Suprapubic skin (tissue), 4 donors: ENCODE data around the gene MBD4. TPM values are rescaled to one million over a fixed set of nuclear protein-coding genes. Genes with fewer than 3 reads are reported as not detected.
A peak's percentile ranks its signal among the peaks of the same experiment; 100 is the strongest.

ENCODE experiments used
- DNase-seq, 2 donors: peaks; one replicate each; pipeline ENCODE4 v3.0.0-alpha.2; 2019; ENCODE audit warnings: low spot score in 2 of 2
- H3K27ac ChIP-seq: fragments of 200-600 bp; sonication (generic); one replicate; pipeline ENCODE4 v1.5.1; 2019
- H3K27me3 ChIP-seq: fragments of 200-600 bp; sonication (generic); one replicate; pipeline ENCODE4 v1.5.1; 2019
- H3K36me3 ChIP-seq: fragments of 200-600 bp; sonication (generic); one replicate; pipeline ENCODE4 v1.5.1; 2019
- H3K4me1 ChIP-seq: fragments of 200-600 bp; sonication (generic); one replicate; pipeline ENCODE4 v1.5.1; 2019
- H3K4me3 ChIP-seq: fragments of 200-600 bp; sonication (generic); one replicate; pipeline ENCODE4 v1.5.1; 2019; ENCODE audit warnings: mild to moderate bottlenecking
- H3K9me3 ChIP-seq: fragments of 200-600 bp; sonication (generic); one replicate; pipeline ENCODE4 v1.5.1; 2019
- CTCF ChIP-seq, 2 donors: fragments of 200-600 bp in 1 of 2; fragments of 450-650 bp in 1 of 2; sonication (generic) in 1 of 2; IDR thresholded peaks; one replicate each; pipeline ENCODE4 v1.5.1; 2016 to 2019; ENCODE audit warnings: antibody characterized with exemption in 2 of 2, mild to moderate bottlenecking in 1 of 2, moderate library complexity in 1 of 2
- EP300 ChIP-seq: sonication (generic); formaldehyde crosslinking; IDR thresholded peaks from one replicate; pipeline ENCODE4 v1.6.1; 2017; ENCODE audit warnings: antibody characterized with exemption
- POLR2A ChIP-seq, 2 donors: fragments of 450-650 bp; IDR thresholded peaks; one replicate each; pipeline ENCODE4 v1.6.1; 2017; ENCODE audit warnings: antibody characterized with exemption in 2 of 2, mild to moderate bottlenecking in 2 of 2, moderate library complexity in 2 of 2
- POLR2AphosphoS5 ChIP-seq, 3 donors: sonication (generic); formaldehyde crosslinking; IDR thresholded peaks; one replicate each; pipeline ENCODE4 v1.6.1; 2017; ENCODE audit warnings: antibody characterized with exemption in 3 of 3
- WGBS: methylation state at CpG from one replicate; pipeline ENCODE4 v1.1.5; 2018; 5-methylcytosine and 5-hydroxymethylcytosine counted together
- total RNA-seq, 4 donors: library from RNA; depleted of rRNA; stranded (reverse); fragments of >200 nt; gene quantifications; one replicate each; pipeline ENCODE4 v1.1.0, GENCODE V29; 2016

MBD4 gene
- total RNA-seq, 4 donors from 2014 or later = 14.8 to 42.5 (median 24.0) TPM

DNA sequence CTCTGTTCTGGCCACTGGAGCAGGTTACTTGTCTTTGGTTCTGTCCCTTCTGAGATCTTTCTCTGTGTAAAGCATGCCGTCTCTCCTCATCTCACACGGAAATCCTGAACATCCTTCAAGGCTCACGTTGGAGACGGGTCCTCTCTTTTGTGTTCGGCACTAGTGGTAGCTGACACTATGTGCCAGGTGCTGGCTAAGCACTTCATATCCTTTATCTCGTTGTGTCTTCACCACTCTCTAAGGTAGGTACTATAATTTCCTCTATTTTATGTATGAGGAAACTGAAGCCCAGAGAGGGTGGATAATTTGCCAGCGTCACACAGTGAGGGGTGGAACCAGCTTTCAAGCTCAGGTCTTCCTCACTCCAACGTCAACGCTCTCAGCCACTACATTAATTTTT is 1.5 kb upstream of the MBD4 start:
- no peak for TF ChIP-seq EP300
- TF ChIP-seq CTCF (IDR thresholded peaks at IDR 0.05) = no peak
- no peak for TF ChIP-seq POLR2A (IDR thresholded peaks at IDR 0.05)
- no peak for TF ChIP-seq POLR2AphosphoS5 (IDR thresholded peaks at IDR 0.05)
- Histone ChIP-seq H3K4me1 (peaks cover 53% of the 10 kb centered on the region), H3K27me3 (no peaks in the 10 kb centered on the region), H3K9me3 (no peaks in the 10 kb centered on the region), H3K36me3 (peaks cover 18% of the 10 kb centered on the region), H3K27ac (peak overlapping the region; percentile 95), H3K4me3 (peak overlapping the region; percentile 61)
- DNase-seq = no peak
- WGBS = 22% methylated on average over 9 of the region's 9 CpGs

DNA sequence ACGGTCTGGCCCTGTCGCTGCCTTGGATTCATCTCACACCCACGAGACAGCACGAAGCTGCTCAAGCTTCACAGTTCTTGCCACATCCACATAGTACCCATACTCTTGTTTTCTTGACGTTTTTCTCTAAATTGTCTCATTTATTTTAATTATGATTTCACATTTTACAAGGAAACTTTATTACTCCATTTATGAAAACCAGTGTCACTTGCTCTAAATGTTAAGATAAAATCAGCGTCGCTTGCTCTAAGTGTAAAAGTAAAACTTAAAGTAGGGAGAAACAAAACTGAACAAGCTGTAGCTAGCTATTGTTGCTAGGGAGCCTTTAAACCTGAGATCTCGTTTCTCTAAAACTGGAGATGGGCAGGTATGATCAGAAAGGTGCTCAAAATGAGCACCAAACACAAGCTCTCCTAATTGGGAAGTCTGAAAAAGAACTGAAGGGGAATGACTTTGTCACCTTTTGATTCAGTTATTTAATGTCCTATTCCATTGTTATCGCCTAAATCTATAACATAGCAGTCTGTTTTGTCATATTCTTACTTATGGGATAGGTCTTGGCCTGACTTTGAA is 956 bp upstream of the MBD4 start:
- Histone ChIP-seq H3K4me1 (peaks cover 58% of the 10 kb centered on the region), H3K4me3 (peak overlapping the region; percentile 61), H3K27me3 (no peaks in the 10 kb centered on the region), H3K36me3 (peaks cover 21% of the 10 kb centered on the region), H3K27ac (peak overlapping the region; percentile 95), H3K9me3 (no peaks in the 10 kb centered on the region)
- TF ChIP-seq POLR2A (IDR thresholded peaks at IDR 0.05) = no peak
- TF ChIP-seq EP300 = no peak
- no peak for TF ChIP-seq POLR2AphosphoS5 (IDR thresholded peaks at IDR 0.05)
- TF ChIP-seq CTCF (IDR thresholded peaks at IDR 0.05) = no peak
- DNase-seq = no peak
- 3% methylated on average over 9 of the region's 9 CpGs for WGBS

- H3K27me3 ChIP-seq = no peaks in the 10 kb centered on the region
- peak overlapping the region; percentile 95 for H3K27ac ChIP-seq
- H3K9me3 ChIP-seq = no peaks in the 10 kb centered on the region
- peak; percentile 78 to 83 for DNase-seq
- peaks cover 23% of the 10 kb centered on the region for H3K36me3 ChIP-seq
- WGBS = 0% methylated on average over 10 of the region's 17 CpGs
- peak overlapping the region; percentile 61 for H3K4me3 ChIP-seq
- peaks cover 64% of the 10 kb centered on the region for H3K4me1 ChIP-seq
- TF ChIP-seq CTCF (IDR thresholded peaks at IDR 0.05) (no peak), EP300 (no peak), POLR2A (IDR thresholded peaks at IDR 0.05) (no peak), POLR2AphosphoS5 (IDR thresholded peaks at IDR 0.05) (no peak)
Measured at GRCh38 chr3:129439226-129439816, 427 bp downstream of the MBD4 start.

DNA sequence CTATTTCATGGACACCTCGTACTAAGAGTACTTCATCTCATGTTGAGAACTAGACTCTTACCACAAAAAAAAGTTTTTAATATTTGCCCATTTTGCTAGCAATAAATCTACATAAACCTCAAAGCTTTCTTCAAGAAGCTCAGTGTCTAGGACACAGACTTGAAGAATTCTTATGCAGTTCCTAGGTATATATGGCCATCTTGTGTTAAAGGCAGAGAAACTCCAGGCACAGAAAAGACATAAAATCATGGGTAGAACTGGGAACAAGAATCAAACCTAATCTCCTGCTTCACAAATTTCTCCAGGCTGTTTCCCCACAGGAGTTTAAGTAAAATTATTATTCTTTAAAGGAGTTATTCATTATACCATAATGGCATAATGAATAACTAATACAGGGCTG is 4.4 kb downstream of the MBD4 start:
- H3K27me3 ChIP-seq = no peaks in the 10 kb centered on the region
- H3K9me3 ChIP-seq = no peaks in the 10 kb centered on the region
- TF ChIP-seq POLR2AphosphoS5 (IDR thresholded peaks at IDR 0.05) = no peak
- TF ChIP-seq POLR2A (IDR thresholded peaks at IDR 0.05) = no peak
- no peak for TF ChIP-seq EP300
- no peak for TF ChIP-seq CTCF (IDR thresholded peaks at IDR 0.05)
- 79% methylated on average over 1 of the region's 1 CpG for WGBS
- H3K4me3 ChIP-seq = no peak overlapping the region
- DNase-seq = no peak
- peaks cover 60% of the 10 kb centered on the region for H3K36me3 ChIP-seq
- H3K27ac ChIP-seq = no peak overlapping the region
- H3K4me1 ChIP-seq = peaks cover 31% of the 10 kb centered on the region

DNA sequence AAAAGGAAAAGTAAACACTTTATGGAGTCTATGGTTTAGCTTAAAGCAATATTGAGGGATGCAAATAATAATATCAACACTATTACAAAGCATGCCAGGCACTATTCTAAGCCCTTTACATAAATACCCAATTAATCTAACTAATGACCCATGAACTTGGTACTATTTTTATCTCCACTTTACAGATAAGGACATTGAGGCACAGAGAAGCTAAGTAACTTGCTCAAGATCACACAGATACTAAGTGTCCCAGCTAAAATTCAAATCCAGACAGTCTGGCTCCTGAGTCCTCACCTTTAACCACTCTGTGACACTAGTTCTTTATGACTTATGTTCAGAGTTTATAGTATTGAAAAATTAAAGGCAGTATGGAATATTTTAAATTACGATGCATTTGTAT is 5.6 kb downstream of the MBD4 start:
- DNase-seq = no peak
- peaks cover 62% of the 10 kb centered on the region for H3K36me3 ChIP-seq
- TF ChIP-seq CTCF (IDR thresholded peaks at IDR 0.05) = no peak
- no peak for TF ChIP-seq EP300
- no peak for TF ChIP-seq POLR2A (IDR thresholded peaks at IDR 0.05)
- no peak overlapping the region for H3K27ac ChIP-seq
- 96% methylated on average over 1 of the region's 1 CpG for WGBS
- no peaks in the 10 kb centered on the region for H3K9me3 ChIP-seq
- H3K27me3 ChIP-seq = no peaks in the 10 kb centered on the region
- H3K4me1 ChIP-seq = peaks cover 33% of the 10 kb centered on the region
- no peak overlapping the region for H3K4me3 ChIP-seq
